PC-3 (cell line): ENCODE measurements around the gene DYRK3. TPM values are rescaled to one million over a fixed set of nuclear protein-coding genes. Genes with fewer than 3 reads are reported as not detected.

ENCODE experiments used
- ATAC-seq: fragments of 200-7000 bp; cut with Tn5 transposase; 2 replicates; pipeline ENCODE4 v1.9.1; 2020; ENCODE audit warnings: mild to moderate bottlenecking, moderate library complexity
- BruUV-seq: library from RNA; stranded (reverse); fragments of 400-500 nt; replicated peaks from 2 replicates; lab custom pipeline; 2021; lab: Mats Ljungman, UMichigan
- CTCF ChIA-PET: fragments of 300-600 bp; sonication (Branson Sonifier 250); formaldehyde crosslinking; loops from one replicate; lab custom pipeline; 2022; ENCODE audit warnings: antibody characterized with exemption; lab: Charles Lee
- POLR2A ChIA-PET: fragments of 300-600 bp; sonication (Branson Sonifier 250); formaldehyde crosslinking; loops from one replicate; lab custom pipeline; 2022; ENCODE audit warnings: antibody characterized with exemption; ENCODE audit not compliant: unreplicated experiment; lab: Charles Lee
- DNase-seq: peaks from one replicate; pipeline ENCODE4 v3.0.0-alpha.2; 2015
- H2AFZ ChIP-seq: fragments of 300-600 bp; sonication (generic); 2 replicates; pipeline ENCODE4 v1.6.0; 2016; ENCODE audit warnings: antibody characterized with exemption, low read length
- H3F3A ChIP-seq: fragments of 300-600 bp; sonication (generic); one replicate; pipeline ENCODE4 v1.6.0; 2017; ENCODE audit warnings: antibody characterized with exemption, low read length, control low read depth, mild to moderate bottlenecking; ENCODE audit not compliant: unreplicated experiment
- H3K27ac ChIP-seq: fragments of 300-600 bp; sonication (generic); 2 replicates; pipeline ENCODE4 v1.5.1; 2016; ENCODE audit warnings: mild to moderate bottlenecking, low read length
- H3K27me3 ChIP-seq: fragments of 300-600 bp; sonication (generic); 2 replicates; pipeline ENCODE4 v1.6.1; 2016; ENCODE audit warnings: low read length, mixed read lengths
- H3K36me3 ChIP-seq: fragments of 300-600 bp; sonication (generic); 2 replicates; pipeline ENCODE4 v1.6.1; 2016; ENCODE audit warnings: low read depth, mixed run types, low read length, mixed read lengths
- H3K4me1 ChIP-seq: fragments of 300-600 bp; sonication (generic); 2 replicates; pipeline ENCODE4 v1.5.1; 2016; ENCODE audit warnings: low read length; ENCODE audit not compliant: insufficient read depth
- H3K4me2 ChIP-seq: fragments of 300-600 bp; sonication (generic); 2 replicates; pipeline ENCODE4 v1.6.0; 2016; ENCODE audit warnings: low read length
- H3K4me3 ChIP-seq: fragments of 300-600 bp; sonication (generic); 2 replicates; pipeline ENCODE4 v1.5.1; 2016; ENCODE audit warnings: mild to moderate bottlenecking, low read length, mixed read lengths
- H3K79me2 ChIP-seq: fragments of 300-600 bp; sonication (generic); 2 replicates; pipeline ENCODE4 v1.6.1; 2017; ENCODE audit warnings: low read length, mixed read lengths
- H3K9ac ChIP-seq: fragments of 300-600 bp; sonication (generic); 2 replicates; pipeline ENCODE4 v1.6.0; 2016; ENCODE audit warnings: mild to moderate bottlenecking, low read length
- H3K9me2 ChIP-seq: fragments of 300-600 bp; sonication (generic); replicated peaks from 2 replicates; pipeline ENCODE4 v1.6.1; 2016; ENCODE audit warnings: mixed run types, low read length, mixed read lengths
- H3K9me3 ChIP-seq: fragments of 300-600 bp; sonication (generic); 2 replicates; pipeline ENCODE4 v1.6.1; 2016; ENCODE audit warnings: low read length, mixed read lengths
- H4K20me1 ChIP-seq: fragments of 300-600 bp; sonication (generic); 2 replicates; pipeline ENCODE4 v1.6.1; 2016; ENCODE audit warnings: low read length, mixed read lengths
- CTCF ChIP-seq: fragments of 300-600 bp; sonication (generic); conservative IDR thresholded peaks from 2 replicates; pipeline ENCODE4 v1.5.1; 2017; ENCODE audit warnings: antibody characterized with exemption, low read depth, mild to moderate bottlenecking, low read length
- EZH2 ChIP-seq: fragments of 300-600 bp; sonication (generic); IDR thresholded peaks from one replicate; pipeline ENCODE4 v1.6.1; 2017; ENCODE audit warnings: antibody characterized with exemption, mild to moderate bottlenecking, low read length; ENCODE audit not compliant: unreplicated experiment
- EZH2phosphoT487 ChIP-seq: fragments of 300-600 bp; sonication (generic); IDR thresholded peaks from 2 replicates; pipeline ENCODE4 v1.6.1; 2018; ENCODE audit warnings: mild to moderate bottlenecking, antibody characterized with exemption, low read length, borderline replicate concordance
- intact Hi-C: fragments of 100-400 bp; cut with micrococcal nuclease; formaldehyde crosslinking; loops from 2 replicates; pipeline ENCODE4 v1.9.0; 2023
- total RNA-seq: library from RNA; depleted of rRNA; stranded (reverse); fragments of >200 nt; gene quantifications from 2 replicates; pipeline ENCODE4 v1.2.3, GENCODE V29; 2014

Gene DYRK3
- total RNA-seq, 1 experiment from 2014 or later: 12.1 TPM

- DNase-seq (peak; percentile 54), ATAC-seq (peak; percentile 29)
- ChIA-PET POLR2A (interaction anchor here (0.7 kb wide), 2 partner anchors 14 to 51 kb away, joined by 3 to 7 read pairs; no protein-coding TSS in a partner anchor), CTCF (interaction anchor here (1.7 kb wide), 1 partner anchor 15 kb away, joined by 4 read pairs; no protein-coding TSS in a partner anchor)
- Histone ChIP-seq H3K9me3 (no peaks in the 10 kb centered on the region), H3K4me2 (peak overlapping the region; percentile 19), H3K36me3 (peaks cover 7% of the 10 kb centered on the region), H3K27ac (no peak overlapping the region), H3K4me3 (no peak overlapping the region), H3K9ac (no peak overlapping the region), H3K4me1 (peaks cover 16% of the 10 kb centered on the region), H3K79me2 (no peaks in the 10 kb centered on the region), H2AFZ (no peak overlapping the region), H4K20me1 (no peaks in the 10 kb centered on the region), H3F3A (no peaks in the 10 kb centered on the region), H3K9me2 (no peaks in the 10 kb centered on the region), H3K27me3 (no peaks in the 10 kb centered on the region)
- TF ChIP-seq EZH2: no peak
- no TSS peak for BruUV-seq
- intact Hi-C loops: no loop called here
Measured at GRCh38 chr1:206649261-206649921, 14.1 kb downstream of the DYRK3 start.

- intact Hi-C loops: no loop called here
- no peak for ATAC-seq
- H4K20me1 ChIP-seq: no peaks in the 10 kb centered on the region
- no peaks in the 10 kb centered on the region for H3K9me3 ChIP-seq
- peaks cover 7% of the 10 kb centered on the region for H3K36me3 ChIP-seq
- no peak for DNase-seq
- no peaks in the 10 kb centered on the region for H3K27me3 ChIP-seq
- TF ChIP-seq CTCF (no peak), EZH2 (no peak), EZH2phosphoT487 (no peak)
- H3F3A ChIP-seq: no peaks in the 10 kb centered on the region
- no TSS peak for BruUV-seq
- peaks cover 16% of the 10 kb centered on the region for H3K4me1 ChIP-seq
- H2AFZ ChIP-seq: no peak overlapping the region
- H3K27ac ChIP-seq: no peak overlapping the region
- H3K9me2 ChIP-seq: no peaks in the 10 kb centered on the region
- ChIA-PET POLR2A (no interaction called here), CTCF (no interaction called here)
- no peak overlapping the region for H3K4me3 ChIP-seq
- H3K4me2 ChIP-seq: no peak overlapping the region
- no peaks in the 10 kb centered on the region for H3K79me2 ChIP-seq
- H3K9ac ChIP-seq: no peak overlapping the region
Measured at GRCh38 chr1:206651014-206651413, 15.7 kb downstream of the DYRK3 start.

GRCh38 chr1:206651958-206652890 is 16.9 kb downstream of the DYRK3 start:
- no peak overlapping the region for H3K4me3 ChIP-seq
- no TSS peak for BruUV-seq
- POLR2A ChIA-PET: interaction anchor here (0.8 kb wide), 1 partner anchor 17 kb away, joined by 3 read pairs; no protein-coding TSS in a partner anchor
- H3K9me2 ChIP-seq: no peaks in the 10 kb centered on the region
- no peak overlapping the region for H3K9ac ChIP-seq
- no peak overlapping the region for H2AFZ ChIP-seq
- DNase-seq (no peak), ATAC-seq (no peak)
- no peaks in the 10 kb centered on the region for H3K79me2 ChIP-seq
- no peak overlapping the region for H3K27ac ChIP-seq
- TF ChIP-seq CTCF (no peak), EZH2 (no peak), EZH2phosphoT487 (no peak)
- no peaks in the 10 kb centered on the region for H3K9me3 ChIP-seq
- peaks cover 6% of the 10 kb centered on the region for H3K36me3 ChIP-seq
- CTCF ChIA-PET: interaction anchor here (0.5 kb wide), 2 partner anchors 11 to 40 kb away, joined by 3 read pairs; no protein-coding TSS in a partner anchor
- H3F3A ChIP-seq: no peaks in the 10 kb centered on the region
- no peaks in the 10 kb centered on the region for H4K20me1 ChIP-seq
- no peak overlapping the region for H3K4me2 ChIP-seq
- intact Hi-C loops: no loop called here
- peaks cover 16% of the 10 kb centered on the region for H3K4me1 ChIP-seq
- no peaks in the 10 kb centered on the region for H3K27me3 ChIP-seq
